K562 (cell line): ENCODE measurements around the gene MAMDC2. TPM values are rescaled to one million over a fixed set of nuclear protein-coding genes. Genes with fewer than 3 reads are reported as not detected.
A peak's percentile ranks its signal among the peaks of the same experiment; 100 is the strongest.

Experiments
- CEBPB ChIP-seq: fragments of 450-650 bp; IDR thresholded peaks from 2 replicates; pipeline ENCODE4 v1.6.1; 2016; ENCODE audit warnings: missing genetic modification characterization, missing compliant biosample characterization
- EHMT2 ChIP-seq: fragments of 450-650 bp; IDR thresholded peaks from 2 replicates; pipeline ENCODE4 v1.6.1; 2018; ENCODE audit warnings: antibody characterized with exemption
- FOXJ3 ChIP-seq: sonication (generic); formaldehyde crosslinking; IDR thresholded peaks from 2 replicates; pipeline ENCODE4 v1.4.0; 2020; ENCODE audit warnings: mild to moderate bottlenecking, missing genetic modification reagents
- GABPB1 ChIP-seq: sonication (generic); formaldehyde crosslinking; IDR thresholded peaks from 2 replicates; pipeline ENCODE4 v1.8.0; 2022; ENCODE audit warnings: mild to moderate bottlenecking, missing genetic modification reagents
- HNRNPH1 ChIP-seq: fragments of 200-400 bp; formaldehyde crosslinking; optimal IDR thresholded peaks from 2 replicates; pipeline ENCODE3; 2017; ENCODE audit warnings: low read depth, mild to moderate bottlenecking, low read length, moderate library complexity
- JUND ChIP-seq, 2 experiments: IDR thresholded peaks; 2 replicates in 1 of 2; 3 replicates in 1 of 2; pipeline ENCODE4 v1.6.1; 2011; ENCODE audit warnings: borderline replicate concordance in 2 of 2, low read depth in 2 of 2, low read length in 2 of 2, improper control_type of control experiment in 1 of 2, missing biosample characterization in 1 of 2, missing genetic modification characterization in 1 of 2, missing genetic modification reagents in 1 of 2
- MED1 ChIP-seq: sonication (generic); formaldehyde crosslinking; IDR thresholded peaks from 2 replicates; pipeline ENCODE4 v1.8.1; 2023; ENCODE audit warnings: missing genetic modification reagents, borderline replicate concordance
- NONO ChIP-seq, 2 experiments: fragments of 200-400 bp in 1 of 2; fragments of 450-650 bp in 1 of 2; formaldehyde crosslinking in 1 of 2; IDR thresholded peaks; 2 replicates each; pipeline ENCODE4 v1.6.1; 2017; ENCODE audit warnings: low read depth in 2 of 2, mild to moderate bottlenecking in 2 of 2, moderate library complexity in 2 of 2, low read length in 1 of 2
- PATZ1 ChIP-seq: fragments of 250-450 bp; sonication (Bioruptor Pico); IDR thresholded peaks from 2 replicates; pipeline ENCODE4 v1.5.0; 2020; ENCODE audit warnings: mild to moderate bottlenecking, borderline replicate concordance
- POLR3G ChIP-seq: IDR thresholded peaks from 2 replicates; pipeline ENCODE4 v1.6.1; 2011; ENCODE audit not compliant: insufficient read length, insufficient replicate concordance; ENCODE audit errors: extremely low read depth
- PTTG1 ChIP-seq: fragments of 450-650 bp; IDR thresholded peaks from 2 replicates; pipeline ENCODE4 v1.6.1; 2016; ENCODE audit warnings: low read depth, mild to moderate bottlenecking, missing genetic modification characterization, missing compliant biosample characterization
- RBBP5 ChIP-seq: fragments of 200-600 bp; sonication (generic); IDR thresholded peaks from 2 replicates; pipeline ENCODE4 v1.6.1; 2012; ENCODE audit warnings: borderline replicate concordance, mild to moderate bottlenecking, low read length, control low read depth, inconsistent platforms; ENCODE audit not compliant: insufficient read depth, poor library complexity, severe bottlenecking
- RERE ChIP-seq: sonication (generic); formaldehyde crosslinking; IDR thresholded peaks from 2 replicates; pipeline ENCODE4 v1.8.0; 2023; ENCODE audit warnings: missing genetic modification reagents, mild to moderate bottlenecking, borderline replicate concordance
- RUNX1 ChIP-seq: sonication (generic); IDR thresholded peaks from 2 replicates; pipeline ENCODE4 v1.6.1; 2016; ENCODE audit warnings: antibody characterized with exemption, low read depth
- SAFB2 ChIP-seq: fragments of 200-400 bp; formaldehyde crosslinking; IDR thresholded peaks from 2 replicates; pipeline ENCODE4 v1.6.1; 2018; ENCODE audit warnings: borderline replicate concordance, low read length, low read depth, moderate library complexity; ENCODE audit not compliant: severe bottlenecking
- TARDBP ChIP-seq: fragments of 450-650 bp; IDR thresholded peaks from 2 replicates; pipeline ENCODE4 v1.6.1; 2016
- TCF7 ChIP-seq: sonication (generic); IDR thresholded peaks from 2 replicates; pipeline ENCODE4 v1.6.1; 2016; ENCODE audit warnings: antibody characterized with exemption, borderline replicate concordance
- TEAD2 ChIP-seq: fragments of 450-650 bp; IDR thresholded peaks from 2 replicates; pipeline ENCODE4 v1.6.1; 2016; ENCODE audit warnings: missing genetic modification characterization, control low read depth, missing compliant biosample characterization
- ZC3H11A ChIP-seq: IDR thresholded peaks from 2 replicates; pipeline ENCODE4 v1.6.1; 2012; ENCODE audit warnings: low read depth, low read length, improper control_type of control experiment
- ZNF133 ChIP-seq: fragments of 250-450 bp; sonication (Bioruptor Pico); IDR thresholded peaks from 2 replicates; pipeline ENCODE4 v1.4.0; 2020; ENCODE audit warnings: mild to moderate bottlenecking
- ZNF253 ChIP-seq: fragments of 250-450 bp; sonication (Bioruptor Pico); conservative IDR thresholded peaks from 2 replicates; pipeline ENCODE4 v1.6.1; 2021; ENCODE audit warnings: mild to moderate bottlenecking
- ZNF263 ChIP-seq: sonication (generic); formaldehyde crosslinking; IDR thresholded peaks from 2 replicates; pipeline ENCODE4 v1.8.0; 2022; ENCODE audit warnings: mild to moderate bottlenecking, missing genetic modification reagents, borderline replicate concordance
- ZNF408 ChIP-seq: fragments of 250-450 bp; sonication (Bioruptor Pico); IDR thresholded peaks from 2 replicates; pipeline ENCODE4 v1.4.0; 2020; ENCODE audit warnings: low read depth, mild to moderate bottlenecking, moderate library complexity
- polyA plus RNA-seq, 8 experiments: library from polyadenylated mRNA; depleted of rRNA in 4 of 8; stranded (reverse) in 5 of 8; unstranded in 3 of 8; fragments of >200 nt; fragmentation: Nextera tagmentation in 2 of 8; fragmentation: Illumina TruSeq in 1 of 8; extraction: Ambion mirVana in 2 of 8; extraction: Trizol in 1 of 8; gene quantifications; 2 replicates each; pipeline versions ENCODE4 v1.2.1 to v1.2.3, GENCODE V29; 2011 to 2014; ENCODE audit warnings: inconsistent platforms in 1 of 8, missing spikeins in 1 of 8
- total RNA-seq, 7 experiments: library from RNA; depleted of rRNA in 6 of 7; stranded (reverse); fragments of >200 nt in 6 of 7; fragmentation: Illumina TruSeq in 2 of 7; extraction: Trizol in 2 of 7; gene quantifications; 2 replicates each; pipeline versions ENCODE4 v1.2.1 to v1.2.3, GENCODE V29; 2011 to 2021; ENCODE audit warnings: low replicate concordance in 1 of 7

MAMDC2 gene
- total and polyA plus RNA-seq, 9 of the 15 experiments (the other 6 are each of a cell fraction or from before 2014, with no cell fraction given), result 0.01 to 0.03 TPM; not detected in 7

- TF ChIP-seq SAFB2 (no peak), ZNF408 (CRISPR knock-in tag) (no peak), JUND (IDR thresholded peaks at IDR 0.05; ENCODE audit: borderline replicate concordance, low read depth, low read length) (no peak), JUND (tag; IDR thresholded peaks at IDR 0.05; ENCODE audit: borderline replicate concordance, low read depth, low read length) (peak; percentile 25; the same call in 1 of the 3 replicates), CEBPB (tag) (no peak), NONO (IDR thresholded peaks at IDR 0.05; ENCODE audit: low read depth in 2 of 2, low read length in 1 of 2) (peak in 1 of 2 experiments; percentile 44; a peak in 1 of 4 replicates), PATZ1 (CRISPR knock-in tag) (no peak), EHMT2 (no peak), ZNF263 (CRISPR knock-in tag) (no peak), TCF7 (no peak), RERE (no peak), PTTG1 (tag) (no peak), ZNF133 (CRISPR knock-in tag) (no peak), MED1 (CRISPR knock-in tag) (no peak), ZC3H11A (no peak), RUNX1 (no peak), TEAD2 (no peak), RBBP5 (no peak), FOXJ3 (no peak), HNRNPH1 (no peak), TARDBP (no peak), GABPB1 (CRISPR knock-in tag) (no peak), POLR3G (no peak), ZNF253 (no peak)
Observed at GRCh38 chr9:70256123-70256551, 212.5 kb downstream of the MAMDC2 start (continued).
